ENCODE results near the gene FLG. TPM values are rescaled to one million over a fixed set of nuclear protein-coding genes. Genes with fewer than 3 reads are reported as not detected.

Gene FLG
- total RNA-seq, 6 experiments from 2014 or later: not detected

DNA sequence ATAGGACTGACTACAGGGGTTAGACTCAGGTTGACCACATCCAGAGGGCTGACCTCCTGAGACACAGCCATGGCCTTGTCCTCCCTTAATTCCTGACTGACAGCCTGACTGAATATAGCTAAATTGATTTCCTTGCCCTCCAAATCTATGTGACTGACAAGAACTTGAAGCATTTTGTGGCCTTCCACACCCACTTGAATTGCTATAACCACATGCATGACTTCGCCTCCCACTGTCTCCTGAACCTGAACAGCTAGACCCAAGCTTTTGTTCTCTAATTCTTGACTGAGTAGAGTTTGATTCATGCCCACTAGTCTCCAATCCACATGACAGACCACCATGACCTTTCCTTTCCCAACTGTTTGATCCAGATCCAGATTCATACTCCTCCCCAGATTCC is 31.7 kb upstream of the FLG start:
- WGBS (ENCODE audit: insufficient coverage, low coverage, low lambda C conversion rate, missing lambda C conversion rate): 86% methylated on average over 1 of the region's 1 CpG
- Histone ChIP-seq H3K27me3 (no peaks in the 10 kb centered on the region), H3K4me1 (no peaks in the 10 kb centered on the region), H3K9me3 (no peaks in the 10 kb centered on the region), H3K4me3 (no peak overlapping the region), H3K36me3 (no peaks in the 10 kb centered on the region), H3K27ac (no peak overlapping the region)
- TF ChIP-seq POLR2A (IDR thresholded peaks at IDR 0.05): no peak
- TF ChIP-seq, protein P1, sequence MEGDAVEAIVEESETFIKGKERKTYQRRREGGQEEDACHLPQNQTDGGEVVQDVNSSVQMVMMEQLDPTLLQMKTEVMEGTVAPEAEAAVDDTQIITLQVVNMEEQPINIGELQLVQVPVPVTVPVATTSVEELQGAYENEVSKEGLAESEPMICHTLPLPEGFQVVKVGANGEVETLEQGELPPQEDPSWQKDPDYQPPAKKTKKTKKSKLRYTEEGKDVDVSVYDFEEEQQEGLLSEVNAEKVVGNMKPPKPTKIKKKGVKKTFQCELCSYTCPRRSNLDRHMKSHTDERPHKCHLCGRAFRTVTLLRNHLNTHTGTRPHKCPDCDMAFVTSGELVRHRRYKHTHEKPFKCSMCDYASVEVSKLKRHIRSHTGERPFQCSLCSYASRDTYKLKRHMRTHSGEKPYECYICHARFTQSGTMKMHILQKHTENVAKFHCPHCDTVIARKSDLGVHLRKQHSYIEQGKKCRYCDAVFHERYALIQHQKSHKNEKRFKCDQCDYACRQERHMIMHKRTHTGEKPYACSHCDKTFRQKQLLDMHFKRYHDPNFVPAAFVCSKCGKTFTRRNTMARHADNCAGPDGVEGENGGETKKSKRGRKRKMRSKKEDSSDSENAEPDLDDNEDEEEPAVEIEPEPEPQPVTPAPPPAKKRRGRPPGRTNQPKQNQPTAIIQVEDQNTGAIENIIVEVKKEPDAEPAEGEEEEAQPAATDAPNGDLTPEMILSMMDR (IDR thresholded peaks at IDR 0.05): no peak
- intact Hi-C loops (cut with DNase I): no loop called here
- no peak for ATAC-seq
- DNase-seq: no peak

DNA sequence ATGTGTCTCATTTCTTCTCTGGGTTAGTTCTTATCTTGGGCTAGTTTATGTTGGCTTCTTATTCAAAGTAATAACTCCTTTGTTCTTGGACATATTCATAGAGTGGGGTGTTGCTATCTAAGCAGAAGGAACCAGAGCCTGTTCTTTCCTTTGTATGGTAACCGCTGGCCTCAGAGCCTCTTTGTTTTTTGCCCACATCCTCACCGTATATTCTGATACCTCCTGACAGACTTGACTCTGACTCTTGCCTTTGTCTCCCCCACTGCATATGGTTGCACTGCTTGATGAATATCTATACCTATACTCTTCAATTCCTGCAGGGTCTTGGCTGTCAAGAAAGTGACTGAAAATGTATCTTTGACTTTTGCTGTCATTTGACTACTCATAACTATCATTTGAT is 24.6 kb upstream of the FLG start:
- no peak for ATAC-seq
- Histone ChIP-seq H3K4me3 (no peak overlapping the region), H3K9me3 (no peaks in the 10 kb centered on the region)

DNA sequence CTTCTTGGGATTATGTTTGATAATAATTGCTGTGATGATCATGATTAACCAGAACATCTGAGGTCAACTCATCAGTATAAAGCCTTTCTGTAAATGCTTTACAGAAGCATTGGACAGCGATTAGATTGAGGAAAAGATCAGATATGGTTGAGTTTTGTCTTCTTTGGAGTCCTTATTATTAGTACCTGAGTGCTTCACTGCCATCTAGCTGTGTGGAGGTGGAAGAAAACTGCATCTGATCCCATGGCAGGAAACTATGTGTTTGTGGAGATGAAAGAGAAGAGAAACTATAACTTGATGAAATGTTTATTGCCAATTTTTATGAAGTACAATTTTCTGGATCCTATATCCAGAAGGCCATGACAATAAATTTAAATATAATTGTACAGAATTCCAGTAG is 23.4 kb upstream of the FLG start:
- TF ChIP-seq, protein P1 (IDR thresholded peaks at IDR 0.05): peak in 3 of 4 donors; percentile 4 to 17 (median 5)
- TF ChIP-seq POLR2A (IDR thresholded peaks at IDR 0.05): no peak
- intact Hi-C loops (cut with DNase I): no loop called here
- ATAC-seq: no peak

More for the DNA sequence above, 24.6 kb upstream of the FLG start:
- intact Hi-C loops (cut with DNase I): no loop called here
- TF ChIP-seq, protein P1 (IDR thresholded peaks at IDR 0.05): no peak
- no peak for TF ChIP-seq POLR2A (IDR thresholded peaks at IDR 0.05)
- no peaks in the 10 kb centered on the region for H3K4me1 ChIP-seq
- no peaks in the 10 kb centered on the region for H3K36me3 ChIP-seq
- H3K27me3 ChIP-seq: no peaks in the 10 kb centered on the region
- WGBS (ENCODE audit: insufficient coverage, low coverage, low lambda C conversion rate, missing lambda C conversion rate): 65% methylated on average over 2 of the region's 2 CpGs
- no peak for DNase-seq
- no peak overlapping the region for H3K27ac ChIP-seq

DNA sequence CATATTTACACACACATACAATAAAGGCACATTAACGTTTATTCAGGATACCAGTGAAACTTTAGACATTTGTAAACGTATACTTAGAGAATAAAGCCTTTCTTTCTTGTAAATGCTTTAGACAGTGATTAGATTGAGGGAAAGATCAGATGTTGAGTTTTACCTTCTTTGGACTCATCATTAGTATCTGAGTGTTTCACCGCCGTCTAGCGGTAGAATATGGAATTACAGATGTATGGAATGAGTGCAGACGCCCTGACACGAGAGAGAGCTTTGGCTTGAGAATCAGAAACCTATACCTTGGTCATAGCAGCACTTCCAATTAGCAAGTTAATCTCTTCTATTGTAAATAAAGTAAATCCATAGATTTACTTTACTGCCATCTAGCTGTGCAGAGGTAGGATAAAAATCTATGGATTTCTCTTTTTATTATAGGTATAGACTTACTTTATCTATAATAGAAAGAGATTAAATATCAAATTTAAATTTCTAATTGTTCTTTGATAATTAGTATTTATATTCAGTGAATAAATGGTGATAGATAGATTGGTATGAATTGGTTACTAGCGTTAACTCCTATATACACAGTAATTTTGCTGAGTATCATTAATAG is 22.2 kb upstream of the FLG start:
- Histone ChIP-seq H3K27me3 (no peaks in the 10 kb centered on the region), H3K9me3 (no peaks in the 10 kb centered on the region), H3K4me3 (no peak overlapping the region), H3K36me3 (no peaks in the 10 kb centered on the region), H3K4me1 (no peaks in the 10 kb centered on the region), H3K27ac (no peak overlapping the region)
- DNase-seq (no peak), ATAC-seq (peak; percentile 71 to 86 (median 82))
- intact Hi-C loops (cut with DNase I): no loop called here
- TF ChIP-seq, protein P1 (IDR thresholded peaks at IDR 0.05): peak; percentile 81 to 92 (median 90)
- TF ChIP-seq POLR2A (IDR thresholded peaks at IDR 0.05): no peak
- 5% methylated on average over 8 of the region's 8 CpGs for WGBS (ENCODE audit: insufficient coverage, low coverage, low lambda C conversion rate, missing lambda C conversion rate)

More for the DNA sequence above, 23.4 kb upstream of the FLG start:
- Histone ChIP-seq H3K27ac (no peak overlapping the region), H3K4me1 (no peaks in the 10 kb centered on the region), H3K4me3 (no peak overlapping the region), H3K27me3 (no peaks in the 10 kb centered on the region), H3K36me3 (no peaks in the 10 kb centered on the region), H3K9me3 (no peaks in the 10 kb centered on the region)
- no peak for DNase-seq
- WGBS (ENCODE audit: insufficient coverage, low coverage, low lambda C conversion rate, missing lambda C conversion rate): 6% methylated on average over 1 of the region's 1 CpG

DNA sequence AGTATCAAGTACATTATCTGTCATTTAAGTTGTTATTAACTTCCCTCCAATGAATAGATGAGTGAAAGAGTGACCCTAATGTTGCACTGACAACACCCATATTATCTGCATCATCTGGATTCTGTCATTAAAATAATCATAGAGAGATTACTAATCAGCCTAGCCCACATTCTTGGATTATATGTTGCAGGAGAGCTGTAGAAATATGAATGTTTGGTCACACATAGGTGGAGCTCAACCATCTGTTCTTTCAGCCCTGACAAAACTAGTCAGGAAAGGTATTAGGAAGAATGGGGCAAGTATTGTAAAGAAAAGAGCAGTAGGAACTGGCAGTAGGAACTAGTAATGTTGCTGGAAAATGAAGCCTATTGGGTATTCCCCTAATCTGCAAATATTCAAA is 19.4 kb upstream of the FLG start:
- intact Hi-C loops (cut with DNase I): no loop called here
- no peaks in the 10 kb centered on the region for H3K27me3 ChIP-seq
- no peak for DNase-seq
- no peaks in the 10 kb centered on the region for H3K9me3 ChIP-seq
- no peak overlapping the region for H3K27ac ChIP-seq
- no peaks in the 10 kb centered on the region for H3K4me1 ChIP-seq
- ATAC-seq: no peak
- no peaks in the 10 kb centered on the region for H3K36me3 ChIP-seq
- TF ChIP-seq, protein P1 (IDR thresholded peaks at IDR 0.05): no peak
- no peak for TF ChIP-seq POLR2A (IDR thresholded peaks at IDR 0.05)
- H3K4me3 ChIP-seq: no peak overlapping the region

Measured in right lobe of liver (tissue), 6 donors.